GM12892 (cell line): ENCODE results near the gene MTRFR.

Experiments
- POLR2AphosphoS5 ChIP-seq: IDR thresholded peaks from 2 replicates; pipeline ENCODE4 v1.6.1; 2011; ENCODE audit warnings: low read depth, low read length, control low read depth
- TAF1 ChIP-seq: IDR thresholded peaks from 2 replicates; pipeline ENCODE4 v1.6.1; 2011; ENCODE audit warnings: low read depth, mild to moderate bottlenecking, control low read depth, low read length, borderline replicate concordance

GRCh38 chr12:123293178-123293760 lies 60.0 kb downstream of the MTRFR start:
- TF ChIP-seq POLR2AphosphoS5 (no peak), TAF1 (no peak)
